HG02885 (cell line): ENCODE data around the gene DCLRE1C.
"Not testable (repeated sequence)": the region's sequence is repeated elsewhere in the genome, so short reads cannot be mapped to it uniquely, and the experiment has no call there.

Experiments
- ATAC-seq: cut with Tn5 transposase; IDR thresholded peaks from one replicate; pipeline ENCODE4 v1.9.1; 2021; ENCODE audit warnings: mild to moderate bottlenecking; ENCODE audit not compliant: unreplicated experiment, poor library complexity

Gene DCLRE1C

DNA sequence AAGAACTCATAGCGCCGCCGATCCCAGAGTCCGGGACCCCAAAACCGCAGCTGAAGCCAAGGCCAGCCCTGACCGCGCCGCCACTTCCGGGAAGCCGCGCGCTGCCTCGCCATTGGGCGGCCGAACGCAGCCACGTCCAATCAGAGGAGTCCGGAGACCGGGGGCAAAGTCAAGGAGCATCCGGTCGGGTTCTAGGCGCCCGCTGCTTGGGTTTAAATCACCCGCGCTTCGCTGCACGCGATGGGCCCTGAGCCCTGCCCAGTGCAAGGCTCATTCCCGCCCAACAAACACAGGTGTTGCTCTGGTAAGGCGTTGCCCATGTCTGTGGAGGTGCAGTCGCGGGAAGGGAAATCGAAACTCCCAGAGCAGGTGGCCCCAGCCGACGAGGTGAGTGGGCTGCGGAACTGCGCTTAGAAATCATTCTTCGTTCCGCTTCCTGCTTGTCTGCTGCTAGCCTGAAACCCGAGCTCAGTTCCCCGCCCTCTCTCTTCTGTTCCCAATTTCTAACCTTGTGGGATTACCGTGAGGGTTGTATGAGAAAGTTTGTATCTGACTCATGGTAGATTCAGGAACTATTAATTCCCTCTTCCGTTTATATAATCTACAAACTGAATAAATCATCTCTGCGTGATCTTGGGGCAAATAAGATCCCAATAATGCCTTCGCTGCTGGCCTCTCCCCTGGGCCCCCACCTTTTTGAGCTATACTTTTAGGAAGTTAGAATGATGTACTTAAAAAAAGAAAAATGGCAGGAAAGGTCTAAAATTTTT is at the start of gene DCLRE1C:
DCLRE1C (minus strand) TSS at position 96 of the 770 bp plus-strand sequence; CDS start at position 10, 86 bp downstream.
- peak; percentile 82 for ATAC-seq

GRCh38 chr10:14995964-14996565 is 42.2 kb upstream of the DCLRE1C start:
- no peak for ATAC-seq

- ATAC-seq: not testable (repeated sequence)
Observed at GRCh38 chr10:14993500-14994455, 39.9 kb upstream of the DCLRE1C start.

- not testable (repeated sequence) for ATAC-seq
Observed at GRCh38 chr10:14992336-14992735, 38.4 kb upstream of the DCLRE1C start.

- not testable (repeated sequence) for ATAC-seq
Observed at GRCh38 chr10:14991035-14991749, 37.3 kb upstream of the DCLRE1C start.

DNA sequence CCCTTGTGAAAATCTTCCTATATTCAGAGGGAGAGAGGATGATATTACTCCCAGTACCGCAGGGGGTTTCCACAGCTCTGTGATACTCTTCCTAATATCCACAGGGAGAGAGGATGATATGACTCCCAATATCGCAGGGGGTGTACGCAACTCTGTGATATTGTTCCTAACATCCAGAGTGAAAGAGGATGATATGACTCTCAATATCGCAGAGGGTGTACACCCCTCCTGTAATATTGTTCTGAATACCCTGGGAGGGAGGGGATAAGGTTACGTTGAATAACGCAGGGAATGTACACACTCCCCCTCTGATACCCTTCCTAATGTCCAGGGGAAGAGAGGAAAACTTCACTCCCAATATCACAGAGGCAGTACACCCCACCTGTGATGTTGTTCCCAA is 35.7 kb upstream of the DCLRE1C start:
- not testable (repeated sequence) for ATAC-seq

DNA sequence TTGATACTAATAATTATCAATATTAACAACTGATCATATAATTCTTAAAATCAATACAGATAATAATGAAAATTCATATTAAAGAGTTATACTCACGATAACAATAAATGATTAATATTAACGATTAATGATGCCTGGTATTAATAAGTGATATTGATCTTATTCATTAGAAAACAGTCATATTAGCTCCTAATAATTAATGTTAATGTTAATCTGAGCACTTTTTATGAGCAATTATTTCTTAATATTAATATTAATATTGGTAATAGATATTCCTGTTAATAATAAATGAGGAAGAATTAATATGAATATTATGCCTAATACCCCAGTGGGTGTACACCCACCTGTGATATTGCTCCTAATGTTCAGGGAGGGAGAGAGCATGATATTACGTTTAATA is 28.8 kb upstream of the DCLRE1C start:
- no peak for ATAC-seq

DNA sequence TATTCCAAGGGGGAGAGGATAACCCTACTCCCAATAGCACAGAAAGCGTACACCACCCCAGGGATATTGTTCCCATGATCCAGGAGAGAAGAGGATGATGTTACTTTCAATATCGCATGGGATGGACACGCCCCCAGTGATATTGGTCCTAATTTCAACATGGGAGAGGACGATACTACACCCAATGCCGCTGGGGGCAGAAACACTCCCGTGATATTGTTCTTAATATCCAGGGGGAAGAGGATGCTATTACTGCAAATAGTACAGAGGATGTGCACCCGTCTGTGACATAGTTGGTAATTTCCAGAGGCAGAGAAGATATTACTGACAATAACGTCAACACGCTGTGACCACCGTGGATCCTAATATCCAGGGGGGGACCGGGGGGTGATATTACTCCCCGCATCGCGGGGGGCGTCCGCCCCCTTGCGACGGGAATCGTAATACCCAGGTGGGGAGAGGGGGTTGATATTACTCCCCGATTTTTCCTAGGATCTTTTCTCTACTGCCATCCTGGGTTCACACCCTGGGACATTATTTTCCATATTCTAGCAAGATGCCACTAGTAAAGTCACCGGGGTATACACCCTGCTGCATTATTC is 21.9 kb upstream of the DCLRE1C start:
- ATAC-seq: no peak

DNA sequence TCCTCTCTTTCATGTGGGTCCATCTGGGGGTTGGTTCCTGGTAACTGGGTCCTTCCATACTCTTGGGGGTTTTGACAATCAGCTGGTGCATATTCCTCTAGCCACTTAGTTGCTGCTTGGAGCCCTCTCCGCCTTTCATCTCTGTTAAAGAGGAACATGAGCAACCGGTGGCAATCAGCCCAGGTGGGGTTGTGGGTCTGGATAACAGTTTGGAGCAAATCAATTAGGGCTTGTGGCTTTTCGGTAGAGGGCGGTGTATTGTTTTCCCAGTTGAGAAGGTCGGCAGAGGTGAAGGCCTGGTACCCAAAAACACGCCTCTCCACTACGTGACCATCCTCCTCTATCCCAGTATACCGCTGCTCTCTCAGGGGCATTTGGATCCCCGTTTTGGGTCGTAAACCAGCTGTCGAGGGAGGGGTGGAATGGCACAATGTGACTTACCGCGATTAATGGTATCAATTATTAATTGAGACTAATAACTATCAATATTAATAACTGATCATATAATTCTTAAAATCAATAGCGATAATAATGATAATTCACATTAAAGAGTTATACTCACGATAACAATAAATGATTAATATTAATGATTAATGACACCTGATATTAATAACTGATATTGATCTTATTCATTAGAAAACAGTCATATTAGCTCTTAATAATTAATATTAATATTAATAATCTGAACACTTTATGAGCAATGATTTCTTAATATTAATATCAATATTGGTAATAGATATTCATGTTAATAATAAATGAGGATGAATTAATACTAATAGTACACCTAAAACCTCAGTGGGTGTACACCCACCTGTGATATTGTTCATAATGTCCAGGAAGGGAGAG is 20.5 kb upstream of the DCLRE1C start:
- not testable (repeated sequence) for ATAC-seq

GRCh38 chr10:14971867-14972448 is 18.1 kb upstream of the DCLRE1C start:
- no peak for ATAC-seq

GRCh38 chr10:14967897-14968296 is 14.0 kb upstream of the DCLRE1C start:
- ATAC-seq: no peak

DNA sequence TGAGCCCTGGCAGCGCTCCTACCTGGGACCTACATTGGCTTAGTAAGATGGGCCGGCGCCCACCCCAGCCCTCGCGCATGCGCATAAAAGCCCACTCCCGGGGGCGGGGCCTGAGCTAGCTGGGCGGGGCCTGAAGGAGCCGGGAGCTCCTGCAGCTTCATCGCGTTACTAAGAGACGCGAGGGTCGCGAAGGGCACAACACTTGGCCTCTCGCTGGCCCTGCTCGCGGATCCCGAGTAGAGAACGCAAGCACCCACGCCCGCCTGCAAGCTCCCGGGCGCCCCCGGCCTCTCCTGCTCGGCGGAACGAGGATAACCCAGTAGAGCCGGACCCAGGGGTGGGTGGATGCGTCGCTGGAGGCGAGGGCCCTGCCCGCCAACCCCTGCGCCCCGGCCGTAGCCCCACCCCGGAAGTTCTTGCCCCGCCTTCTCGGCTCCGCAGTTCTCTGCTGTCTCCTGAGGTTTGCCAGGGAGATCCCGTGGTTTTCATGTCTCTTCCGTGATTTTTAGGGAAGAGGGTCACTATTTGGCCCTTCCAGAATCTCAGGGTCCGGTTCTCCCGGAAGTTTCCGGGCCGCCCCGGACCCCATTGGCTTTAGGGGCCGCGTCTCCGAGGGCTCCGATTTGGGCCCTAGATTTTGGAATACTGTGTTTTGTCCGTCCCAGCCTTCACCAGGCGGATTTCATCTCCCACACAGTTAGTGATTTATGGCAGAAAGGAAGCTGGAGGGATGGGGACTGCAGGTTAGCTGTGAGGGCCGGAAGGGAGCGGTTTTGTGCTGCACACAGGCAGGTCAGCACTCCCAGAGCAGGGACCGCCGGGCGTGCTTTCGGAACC is 5.5 kb upstream of the DCLRE1C start, which contains the start of gene MEIG1:
MEIG1 (plus strand) TSS at position 168 of the 837 bp plus-strand sequence. CDS start 7,081 bp downstream, outside the sequence.
- ATAC-seq: peak; percentile 86

GRCh38 chr10:14958872-14959220 is 5.0 kb upstream of the DCLRE1C start:
- no peak for ATAC-seq

GRCh38 chr10:14954934-14955333 is 1.0 kb upstream of the DCLRE1C start:
- ATAC-seq: no peak

DNA sequence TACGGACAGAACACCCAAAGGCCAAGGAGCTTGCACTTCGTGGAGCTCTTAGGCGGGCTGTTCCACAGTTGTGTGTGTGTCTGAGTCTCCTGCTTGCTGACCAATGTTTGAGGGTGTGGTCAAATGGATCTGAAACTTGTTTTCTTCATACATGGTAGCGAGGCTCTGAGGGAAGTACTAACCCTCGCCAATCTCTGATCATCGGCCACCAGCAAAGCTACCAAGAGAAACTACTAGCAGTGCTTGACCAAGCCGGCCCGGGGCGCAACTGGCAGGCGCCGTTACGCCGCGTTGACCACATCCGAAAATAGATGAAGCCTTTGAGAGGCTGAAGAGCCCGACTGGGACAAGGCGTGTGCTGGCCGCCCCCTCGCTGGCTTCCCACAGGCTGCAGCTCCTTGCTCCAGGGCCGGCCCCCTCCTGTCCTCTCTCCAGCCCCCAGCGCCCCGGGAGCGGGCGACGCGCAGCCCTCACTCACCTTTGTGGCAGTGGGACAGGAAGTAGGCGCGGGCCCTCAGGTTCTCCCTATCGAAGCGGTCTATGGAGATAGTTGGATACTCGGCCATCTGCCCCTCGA is 384 bp downstream of the DCLRE1C start:
- peak; percentile 28 for ATAC-seq

GRCh38 chr10:14952851-14953423 is 959 bp downstream of the DCLRE1C start:
- no peak for ATAC-seq

GRCh38 chr10:14949291-14949690 is 4.6 kb downstream of the DCLRE1C start:
- ATAC-seq: no peak
